T-cell (primary cell): ENCODE results near the gene FAM240A. TPM values are rescaled to one million over a fixed set of nuclear protein-coding genes. Genes with fewer than 3 reads are reported as not detected.

Experiments used
- ATAC-seq, 4 experiments: fragments of 200-7000 bp in 3 of 4; fragments of 150-1000 bp in 1 of 4; cut with Tn5 transposase; replicated peaks in 1 of 4; 1 replicate in 3 of 4; 2 replicates in 1 of 4; pipeline ENCODE4 v1.10.0; 2021; ENCODE audit warnings: moderate library complexity in 3 of 4, mild to moderate bottlenecking in 2 of 4, moderate number of reproducible peaks in 1 of 4
- CTCF ChIA-PET, 2 donors: fragments of 300-600 bp; sonication (Branson Sonifier 250); formaldehyde crosslinking; loops; one replicate each; lab custom pipeline; 2022; ENCODE audit warnings: antibody characterized with exemption in 2 of 2; lab: Charles Lee
- POLR2A ChIA-PET, 2 donors: fragments of 300-600 bp; sonication (Branson Sonifier 250); formaldehyde crosslinking; loops; one replicate each; lab custom pipeline; 2022; ENCODE audit warnings: antibody characterized with exemption in 2 of 2; lab: Charles Lee
- DNase-seq, 35 experiments: peaks; one replicate each; pipeline versions ENCODE4 v3.0.0 to v3.0.0-alpha.2; 2013 to 2023
- H3K27ac ChIP-seq: one replicate; pipeline ENCODE4 v1.5.1; 2013; ENCODE audit warnings: low read length
- H3K27me3 ChIP-seq, 2 experiments: replicated peaks in 1 of 2; 1 replicate in 1 of 2; 2 replicates in 1 of 2; pipeline versions ENCODE4 v1.6.1 to v1.7.0; 2013; ENCODE audit warnings: low read length in 1 of 2, mixed read lengths in 1 of 2; ENCODE audit not compliant: control insufficient read depth in 2 of 2, insufficient read depth in 2 of 2; ENCODE audit errors: extremely low read depth in 1 of 2
- H3K36me3 ChIP-seq, 2 donors: 1 replicate in 1 of 2; 2 replicates in 1 of 2; pipeline versions ENCODE4 v1.6.1 to v1.7.0; 2013; ENCODE audit warnings: low read length in 1 of 2; ENCODE audit not compliant: control insufficient read depth in 2 of 2, insufficient read depth in 1 of 2; ENCODE audit errors: extremely low read depth in 1 of 2
- H3K4me1 ChIP-seq, 2 experiments: 1 replicate in 1 of 2; 2 replicates in 1 of 2; pipeline versions ENCODE4 v1.6.1 to v1.7.0; 2013; ENCODE audit warnings: low read length in 2 of 2, mixed read lengths in 1 of 2; ENCODE audit not compliant: insufficient read depth in 2 of 2, control insufficient read depth in 1 of 2; ENCODE audit errors: extremely low read depth in 1 of 2
- H3K4me3 ChIP-seq, 2 donors: 1 replicate in 1 of 2; 2 replicates in 1 of 2; pipeline versions ENCODE4 v1.5.1 to v1.7.0; 2013; ENCODE audit warnings: mild to moderate bottlenecking in 2 of 2, low read length in 1 of 2, moderate library complexity in 1 of 2; ENCODE audit not compliant: control insufficient read depth in 1 of 2; ENCODE audit errors: extremely low read depth in 1 of 2
- H3K9me3 ChIP-seq: 2 replicates; pipeline ENCODE4 v1.7.0; 2013
- H3K27ac Mint-ChIP-seq, 2 donors: one replicate each; pipeline ENCODE4 v1.8.0; 2020 to 2021; ENCODE audit warnings: mild to moderate bottlenecking in 2 of 2, mixed read lengths in 2 of 2
- H3K27me3 Mint-ChIP-seq, 2 donors: one replicate each; pipeline ENCODE4 v1.8.0; 2021 to 2022; ENCODE audit warnings: mixed read lengths in 2 of 2
- H3K36me3 Mint-ChIP-seq: one replicate; pipeline ENCODE4 v1.8.0; 2021; ENCODE audit warnings: mixed read lengths
- H3K4me1 Mint-ChIP-seq, 3 donors: one replicate each; pipeline ENCODE4 v1.8.0; 2020 to 2022; ENCODE audit warnings: mixed read lengths in 3 of 3, mild to moderate bottlenecking in 1 of 3
- H3K4me3 Mint-ChIP-seq, 3 donors: one replicate each; pipeline ENCODE4 v1.8.0; 2020 to 2022; ENCODE audit warnings: mild to moderate bottlenecking in 3 of 3, mixed read lengths in 3 of 3, moderate library complexity in 3 of 3
- H3K9me3 Mint-ChIP-seq, 3 donors: one replicate each; pipeline ENCODE4 v1.8.0; 2020 to 2022; ENCODE audit warnings: mixed read lengths in 3 of 3
- WGBS: methylation state at CpG from one replicate; pipeline ENCODE4 v1.1.5; 2013; ENCODE audit warnings: missing lambda C conversion rate; ENCODE audit not compliant: insufficient coverage; 5-methylcytosine and 5-hydroxymethylcytosine counted together
- total RNA-seq, 35 experiments: library from RNA in 6 of 35; stranded (reverse) in 6 of 35; fragments of 120-200 nt in 1 of 35; gene quantifications; one replicate each; pipeline versions ENCODE4 v1.2.1 to v1.2.4 and lab custom pipeline; 2013 to 2026

Gene FAM240A
- total RNA-seq (not detected), total RNA-seq (lab: John Stamatoyannopoulos, UW) (0 reads per million in 29 experiments)
- not detected for total RNA-seq (2013)

GRCh38 chr3:46612324-46612723 lies at the start of gene FAM240A:
Gene FAM240A, plus strand, starts transcription at chr3:46612525. Its CDS starts 159 bp downstream, at chr3:46612684.
- Mint-ChIP-seq H3K4me3 (no peak within 1 kb of the TSS), H3K36me3 (no peaks in the 10 kb centered on the region), H3K4me1 (no peaks in the 10 kb centered on the region), H3K9me3 (no peaks in the 10 kb centered on the region), H3K27ac (no peak within 1 kb of the TSS), H3K27me3 (peaks cover 10 to 19% of the 10 kb centered on the region in 2 donors)
- DNase-seq (no peak), ATAC-seq (no peak)
- ChIA-PET CTCF (no interaction called here), POLR2A (no interaction called here)
- Histone ChIP-seq H3K27me3 (peaks cover 0 to 20% of the 10 kb centered on the region in 2 experiments), H3K4me3 (no peak within 1 kb of the TSS), H3K4me1 (no peaks in the 10 kb centered on the region), H3K36me3 (no peaks in the 10 kb centered on the region), H3K27ac (no peak within 1 kb of the TSS), H3K9me3 (no peaks in the 10 kb centered on the region)
- WGBS = 94% methylated on average over 3 of the region's 9 CpGs

- Mint-ChIP-seq H3K27me3 (peaks cover 13 to 23% of the 10 kb centered on the region in 2 donors), H3K9me3 (no peaks in the 10 kb centered on the region), H3K4me3 (peak overlapping the region in 2 of 3 donors; percentile 79), H3K27ac (peak overlapping the region in 1 of 2 donors; percentile 24), H3K36me3 (no peaks in the 10 kb centered on the region), H3K4me1 (peaks cover 12 to 18% (median 14%) of the 10 kb centered on the region in 3 donors)
- Histone ChIP-seq H3K36me3 (no peaks in the 10 kb centered on the region), H3K27me3 (peaks cover 0 to 24% of the 10 kb centered on the region in 2 experiments), H3K4me3 (no peak overlapping the region), H3K4me1 (peaks cover 0 to 17% of the 10 kb centered on the region in 2 experiments), H3K27ac (no peak overlapping the region), H3K9me3 (no peaks in the 10 kb centered on the region)
- ChIA-PET POLR2A (no interaction called here), CTCF (interaction anchor here in 1 of 2 donors (0.9 to 1.5 kb wide), 2 partner anchors 65 to 76 kb away, joined by 3 read pairs; no protein-coding TSS in a partner anchor)
- ATAC-seq (no peak), DNase-seq (no peak)
- WGBS = no CpG with 5 or more reads among the region's 5 CpGs
Measured at GRCh38 chr3:46564190-46565021, 47.9 kb upstream of the FAM240A start.

GRCh38 chr3:46565077-46565476 lies 47.2 kb upstream of the FAM240A start:
- POLR2A ChIA-PET = no interaction called here
- Mint-ChIP-seq H3K36me3 (no peaks in the 10 kb centered on the region), H3K27me3 (peaks cover 13 to 23% of the 10 kb centered on the region in 2 donors), H3K4me1 (peaks cover 12 to 18% (median 14%) of the 10 kb centered on the region in 3 donors), H3K27ac (no peak overlapping the region), H3K4me3 (peak overlapping the region; percentile 73 to 79 (median 79)), H3K9me3 (no peaks in the 10 kb centered on the region)
- Histone ChIP-seq H3K27me3 (peaks cover 0 to 24% of the 10 kb centered on the region in 2 experiments), H3K9me3 (no peaks in the 10 kb centered on the region), H3K27ac (no peak overlapping the region), H3K36me3 (no peaks in the 10 kb centered on the region), H3K4me3 (peak overlapping the region in 1 of 2 donors; percentile 80), H3K4me1 (peaks cover 0 to 17% of the 10 kb centered on the region in 2 experiments)
- no peak for DNase-seq
- CTCF ChIA-PET = interaction anchor here in 1 of 2 donors (0.9 to 1.5 kb wide), 2 partner anchors 65 to 76 kb away, joined by 3 read pairs; no protein-coding TSS in a partner anchor
- 93% methylated on average over 2 of the region's 4 CpGs for WGBS
- ATAC-seq = no peak

GRCh38 chr3:46565607-46566039 lies 46.7 kb upstream of the FAM240A start:
- Histone ChIP-seq H3K9me3 (no peaks in the 10 kb centered on the region), H3K27me3 (peaks cover 0 to 24% of the 10 kb centered on the region in 2 experiments), H3K27ac (no peak overlapping the region), H3K4me1 (peaks cover 0 to 17% of the 10 kb centered on the region in 2 experiments), H3K4me3 (peak overlapping the region; percentile 37 to 80), H3K36me3 (no peaks in the 10 kb centered on the region)
- CTCF ChIA-PET = interaction anchor here in 1 of 2 donors (0.9 to 1.5 kb wide), 2 partner anchors 64 to 77 kb away, joined by 3 read pairs; no protein-coding TSS in a partner anchor
- Mint-ChIP-seq H3K4me3 (peak overlapping the region; percentile 73 to 79 (median 79)), H3K36me3 (no peaks in the 10 kb centered on the region), H3K9me3 (no peaks in the 10 kb centered on the region), H3K4me1 (peaks cover 12 to 18% (median 14%) of the 10 kb centered on the region in 3 donors), H3K27ac (peak overlapping the region; percentile 5 to 32), H3K27me3 (peaks cover 13 to 23% of the 10 kb centered on the region in 2 donors)
- POLR2A ChIA-PET = no interaction called here
- DNase-seq (peak in 2 of 35 experiments; percentile 7 to 17), ATAC-seq (peak; percentile 34 to 51 (median 42))
- WGBS = 23% methylated on average over 17 of the region's 21 CpGs

- ChIA-PET POLR2A (no interaction called here), CTCF (no interaction called here)
- Mint-ChIP-seq H3K36me3 (no peaks in the 10 kb centered on the region), H3K4me1 (peaks cover 12 to 18% (median 14%) of the 10 kb centered on the region in 3 donors), H3K27me3 (peaks cover 13 to 23% of the 10 kb centered on the region in 2 donors), H3K4me3 (peak within 1 kb of the TSS; percentile 73 to 79 (median 79)), H3K9me3 (no peaks in the 10 kb centered on the region), H3K27ac (peak within 1 kb of the TSS; percentile 5 to 58)
- Histone ChIP-seq H3K27me3 (peaks cover 0 to 24% of the 10 kb centered on the region in 2 experiments), H3K27ac (no peak within 1 kb of the TSS), H3K9me3 (no peaks in the 10 kb centered on the region), H3K4me1 (peaks cover 0 to 17% of the 10 kb centered on the region in 2 experiments), H3K4me3 (peak within 1 kb of the TSS; percentile 37 to 80), H3K36me3 (no peaks in the 10 kb centered on the region)
- 5% methylated on average over 19 of the region's 39 CpGs for WGBS
- ATAC-seq (peak; percentile 73 to 85 (median 80)), DNase-seq (peak in 23 of 35 experiments; percentile 4 to 48 (median 21))
Measured at GRCh38 chr3:46566040-46566641, 46.2 kb upstream of the FAM240A start, which contains the start of gene LRRC2. Gene LRRC2, minus strand, starts transcription at chr3:46566302. Its CDS starts 14,711 bp downstream, at chr3:46551591.

GRCh38 chr3:46571684-46572083 lies 40.6 kb upstream of the FAM240A start:
- peaks cover 3 to 11% of the 10 kb centered on the region in 2 donors for H3K27me3 Mint-ChIP-seq
- Histone ChIP-seq H3K9me3 (no peaks in the 10 kb centered on the region), H3K27ac (no peak overlapping the region), H3K4me3 (no peak overlapping the region), H3K27me3 (peaks cover 0 to 11% of the 10 kb centered on the region in 2 experiments), H3K36me3 (no peaks in the 10 kb centered on the region), H3K4me1 (peaks cover 0 to under 1% of the 10 kb centered on the region in 2 experiments)
- POLR2A ChIA-PET = no interaction called here
- no peak for ATAC-seq
- H3K4me1 Mint-ChIP-seq = peaks cover 0 to 2% (median 0%) of the 10 kb centered on the region in 3 donors
- CTCF ChIA-PET = interaction anchor here (0.7 to 1.2 kb wide), 2 partner anchors 82 to 83 kb away, joined by 4 read pairs; no protein-coding TSS in a partner anchor
- WGBS = 92% methylated on average over 2 of the region's 3 CpGs
- H3K36me3 Mint-ChIP-seq = no peaks in the 10 kb centered on the region
- no peak for DNase-seq
- H3K27ac Mint-ChIP-seq = no peak overlapping the region
- no peaks in the 10 kb centered on the region for H3K9me3 Mint-ChIP-seq
- no peak overlapping the region for H3K4me3 Mint-ChIP-seq
